HG03575 (cell line): Measurements from ENCODE around the gene SNX33.

ENCODE experiments used
- ATAC-seq: cut with Tn5 transposase; IDR thresholded peaks from one replicate; pipeline ENCODE4 v1.9.1; 2021; ENCODE audit not compliant: unreplicated experiment, insufficient number of reproducible peaks, low FRiP score; ENCODE audit errors: extremely low read depth

The SNX33 gene

DNA sequence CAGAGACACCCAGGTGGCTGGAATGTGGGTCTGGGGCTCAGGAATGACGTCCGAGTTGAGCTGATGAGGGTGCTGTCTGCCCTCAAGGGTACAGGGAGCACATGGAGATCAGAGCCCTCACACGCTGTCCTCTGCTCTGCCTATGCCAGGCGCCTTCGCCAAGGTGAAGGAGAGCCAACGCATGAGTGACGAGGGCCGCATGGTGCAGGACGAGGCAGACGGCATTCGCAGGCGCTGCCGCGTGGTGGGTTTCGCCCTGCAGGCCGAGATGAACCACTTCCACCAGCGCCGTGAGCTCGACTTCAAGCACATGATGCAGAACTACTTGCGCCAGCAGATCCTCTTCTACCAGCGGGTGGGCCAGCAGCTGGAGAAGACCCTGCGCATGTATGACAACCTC lies 9.1 kb downstream of the SNX33 start:
- ATAC-seq = no peak

DNA sequence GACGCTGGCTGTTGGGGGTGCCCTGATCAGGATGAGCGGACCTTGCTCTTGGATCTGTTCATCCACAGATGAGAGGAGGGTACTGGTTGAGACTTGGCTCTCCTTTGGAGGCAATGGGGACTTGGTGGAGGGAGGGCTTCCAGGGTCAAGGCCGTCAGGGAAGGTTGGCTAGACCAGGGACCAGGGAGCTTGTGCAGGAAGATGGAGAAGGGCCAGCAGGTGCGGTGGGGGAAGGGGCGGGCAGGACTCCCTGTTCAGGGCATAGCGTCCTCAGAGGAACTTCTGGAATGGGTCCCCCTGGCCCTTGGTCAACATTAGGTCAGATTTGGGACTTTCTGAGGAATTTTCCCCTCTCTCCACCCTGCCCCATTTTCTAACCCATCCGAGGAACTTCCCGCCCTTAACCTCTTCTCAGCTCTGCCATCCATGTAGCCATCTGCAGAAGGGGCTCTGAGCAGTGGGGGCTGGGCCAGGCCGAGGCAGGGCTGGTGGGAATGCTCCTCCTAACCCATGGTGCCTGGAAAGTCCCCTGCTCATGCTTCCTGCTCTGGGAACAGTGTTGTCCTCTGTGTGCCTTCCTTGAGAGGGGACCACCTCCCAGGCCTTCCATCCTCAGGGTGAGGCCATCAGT lies 11.5 kb downstream of the SNX33 start:
- ATAC-seq = no peak

DNA sequence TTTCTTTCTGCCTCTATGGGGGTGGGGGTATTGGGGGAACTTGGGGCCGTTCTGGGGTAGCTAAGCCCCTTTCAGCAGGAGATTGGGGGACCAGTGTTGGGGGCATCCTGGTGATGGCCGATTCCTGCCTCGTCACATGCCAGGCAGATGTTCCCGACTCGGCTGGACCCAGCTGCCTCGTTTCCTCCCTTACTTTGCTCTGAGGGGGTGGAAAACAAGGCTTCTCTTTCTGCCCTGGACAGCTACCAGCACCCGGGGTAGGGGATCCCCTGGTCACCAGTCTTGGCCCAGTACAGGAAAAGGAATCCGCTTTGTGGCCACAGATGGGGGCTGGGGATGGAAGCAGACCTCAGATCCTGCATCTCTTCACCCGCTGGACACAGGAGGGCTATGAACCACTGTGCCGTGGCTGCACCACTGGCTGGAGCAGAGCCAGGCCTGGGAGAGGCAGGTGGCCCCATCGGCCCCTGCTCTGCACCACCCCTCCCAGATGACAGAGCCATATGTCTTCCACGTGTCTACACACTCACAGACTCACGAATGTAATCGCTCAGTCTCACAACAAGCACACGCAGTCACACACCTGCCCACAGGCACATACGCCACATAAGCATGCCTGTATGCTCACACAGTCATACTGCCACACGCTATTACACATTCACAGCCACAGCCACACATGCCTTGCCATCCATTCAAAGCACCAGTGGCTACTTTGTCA lies 12.4 kb downstream of the SNX33 start:
- ATAC-seq = no peak

DNA sequence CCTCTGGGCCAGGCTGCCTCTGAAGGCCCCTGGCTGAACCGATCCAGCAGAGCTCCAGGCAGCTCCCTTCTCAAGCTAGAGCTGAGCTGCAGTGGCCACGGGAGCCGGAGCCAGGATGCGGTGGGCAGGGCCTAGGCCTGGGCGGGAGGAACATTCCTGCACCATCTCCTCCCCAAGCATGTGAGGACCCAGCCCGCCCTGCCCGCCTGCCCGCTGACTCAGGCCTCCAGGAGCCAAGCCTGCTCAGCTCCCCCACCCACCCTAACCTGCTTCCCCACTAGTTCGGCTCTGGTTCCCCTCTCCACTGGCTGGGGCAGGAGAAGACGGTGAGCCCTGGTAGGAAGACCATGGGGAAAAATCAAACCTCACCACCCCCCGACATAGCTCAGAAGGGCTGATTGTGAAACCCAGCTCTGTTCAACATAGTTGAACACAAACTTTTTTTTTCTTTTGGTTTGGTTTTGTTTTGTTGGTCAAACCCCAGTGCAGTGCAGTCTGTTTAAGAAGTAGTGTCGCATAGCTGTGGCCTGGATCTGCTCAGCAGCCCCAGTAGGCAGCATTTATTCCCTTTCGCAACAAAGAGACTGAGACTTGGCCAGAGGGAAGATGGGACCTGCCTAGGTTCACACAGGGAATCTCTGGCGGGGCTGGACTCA lies 13.5 kb downstream of the SNX33 start:
- ATAC-seq = no peak

DNA sequence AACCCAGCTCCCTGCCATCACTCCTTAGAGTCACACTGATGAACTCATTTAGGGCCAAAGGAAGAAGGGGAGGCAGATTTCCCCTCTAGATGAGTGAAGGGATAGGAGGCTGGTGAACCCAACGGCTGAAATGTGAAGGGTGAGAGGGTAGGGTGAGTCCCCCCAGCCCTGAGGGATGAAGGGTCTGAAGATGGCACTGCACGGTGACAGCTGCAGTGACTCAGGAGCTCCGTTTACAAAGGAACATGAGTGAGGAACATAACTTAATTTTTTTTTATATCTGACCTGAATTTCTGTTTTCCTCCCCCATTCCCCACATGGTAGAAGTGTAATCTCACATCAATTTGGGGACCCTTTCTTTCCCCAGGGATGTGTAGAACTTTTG lies 14.0 kb downstream of the SNX33 start:
- no peak for ATAC-seq

DNA sequence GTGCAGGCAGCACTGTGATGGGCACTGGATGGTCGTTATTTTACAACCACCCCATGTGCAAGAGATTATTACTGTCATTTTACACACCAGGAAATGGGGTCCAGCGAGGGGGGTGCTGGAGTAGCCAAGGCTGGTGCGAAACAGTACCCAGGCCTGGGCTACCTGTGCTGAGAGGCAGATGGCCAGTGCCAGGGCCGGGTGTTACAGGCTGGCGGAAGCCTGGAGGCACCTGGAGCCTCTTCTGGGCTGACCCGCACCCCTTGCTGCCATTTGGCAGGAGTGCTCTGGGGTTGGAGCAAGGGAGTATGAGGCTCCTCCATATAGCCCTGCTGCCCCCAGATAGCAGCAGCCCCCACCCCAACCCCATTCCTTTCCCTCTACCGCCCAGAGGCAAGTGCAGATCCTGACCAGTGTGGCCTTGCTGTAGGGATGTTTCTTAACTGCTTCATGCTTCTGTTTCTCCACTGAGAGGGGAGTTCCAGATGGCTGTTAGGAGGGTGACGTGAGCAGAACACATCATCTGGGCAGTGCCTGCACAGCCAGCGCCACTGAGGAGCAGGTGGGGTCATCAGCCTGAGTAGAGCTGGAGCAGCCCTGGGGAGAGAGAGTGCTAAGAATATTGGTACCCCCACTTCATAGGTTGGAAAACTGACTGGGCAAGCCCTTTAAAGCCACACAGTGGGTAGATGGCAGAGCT lies 15.3 kb downstream of the SNX33 start:
- ATAC-seq = no peak

DNA sequence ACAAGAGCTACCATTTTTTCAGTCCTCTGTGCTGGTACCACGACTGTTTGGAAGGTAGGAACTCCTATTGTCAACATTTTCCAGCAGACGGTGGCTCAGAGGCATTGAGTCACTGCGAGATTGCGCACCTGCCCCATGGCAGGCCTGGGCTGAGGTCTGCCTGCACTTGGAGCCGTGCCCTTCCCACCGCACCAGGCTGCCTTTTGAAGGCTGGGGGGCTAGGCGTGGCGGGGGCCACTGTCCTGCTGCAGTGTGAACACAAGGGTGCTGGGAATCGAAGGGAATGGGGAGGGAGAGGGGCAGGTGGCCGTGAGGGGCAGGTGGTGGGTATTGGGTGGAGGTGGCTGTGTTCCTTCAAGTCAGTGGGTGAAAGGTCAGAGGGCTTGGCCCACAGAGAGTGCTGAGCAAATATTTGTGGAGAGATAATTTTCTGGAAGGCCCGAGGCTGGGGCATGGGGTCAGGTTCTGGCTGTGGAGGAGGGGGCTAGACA lies 16.3 kb downstream of the SNX33 start:
- ATAC-seq = no peak

DNA sequence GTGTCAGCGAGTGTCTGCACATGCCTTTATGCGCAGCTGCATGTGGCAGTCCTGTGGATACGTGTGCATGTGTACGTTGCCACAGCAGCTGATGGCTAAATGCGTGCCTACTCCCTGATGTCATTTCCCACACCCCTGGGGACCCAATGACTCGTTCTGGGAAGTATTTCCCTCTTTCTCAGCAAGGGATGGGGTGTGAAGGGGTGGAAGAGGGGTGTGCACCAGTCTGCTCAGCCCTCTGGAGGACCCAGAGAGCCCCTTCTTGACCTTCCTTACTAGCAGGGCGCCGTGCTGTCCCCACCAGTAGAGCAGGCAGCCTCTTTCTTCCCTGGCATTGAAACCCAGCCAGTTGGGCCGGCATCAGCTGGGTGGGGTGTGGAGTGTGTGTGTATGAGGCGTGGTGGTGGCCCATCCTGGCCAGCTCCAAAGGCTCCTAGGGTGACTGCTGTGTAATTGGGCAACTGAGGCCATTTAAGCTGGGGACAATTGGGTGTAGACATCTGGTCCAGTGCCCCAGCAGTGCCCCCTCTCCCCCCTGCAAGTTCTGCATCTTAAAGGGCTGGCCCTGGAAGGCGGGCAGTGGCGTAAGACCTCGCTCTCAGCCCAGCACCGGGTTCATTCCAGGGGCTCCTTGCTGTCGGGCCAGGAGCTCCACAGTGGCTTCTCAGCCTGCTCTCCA lies 19.2 kb downstream of the SNX33 start:
- no peak for ATAC-seq

DNA sequence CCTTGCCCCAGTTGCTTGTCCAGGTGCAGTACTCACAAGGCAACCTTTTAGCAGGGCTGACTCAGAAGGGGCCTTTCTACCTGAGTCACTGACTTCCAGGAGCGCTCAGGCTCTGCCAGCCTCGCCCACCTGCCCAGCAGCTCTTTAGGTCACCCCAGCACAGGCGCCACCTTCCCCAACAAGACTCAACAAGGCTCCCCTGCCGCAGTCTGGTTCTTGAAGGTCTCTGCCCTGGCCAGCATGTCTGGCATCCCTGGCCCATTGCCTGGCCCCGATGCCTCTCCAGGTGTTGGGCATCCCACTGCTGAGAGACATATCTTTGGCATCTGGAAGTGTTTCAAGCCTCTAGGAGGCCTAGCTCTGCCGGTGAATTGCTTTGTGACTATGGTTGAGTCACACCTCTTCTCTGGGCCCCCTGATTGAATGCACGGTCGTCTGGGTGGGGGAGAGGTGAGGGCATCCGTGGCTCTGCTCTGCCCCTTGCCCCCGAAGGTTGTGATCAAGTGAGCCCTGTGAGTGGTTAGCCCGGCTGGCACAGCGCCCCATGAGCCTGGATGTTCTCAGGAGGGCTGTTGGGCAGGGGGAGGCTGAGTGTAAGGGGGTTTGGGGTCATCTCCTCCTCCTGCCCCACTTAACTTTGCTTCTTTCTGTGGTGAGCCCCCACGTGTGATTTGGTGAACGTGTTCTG lies 21.6 kb downstream of the SNX33 start:
- ATAC-seq = no peak

DNA sequence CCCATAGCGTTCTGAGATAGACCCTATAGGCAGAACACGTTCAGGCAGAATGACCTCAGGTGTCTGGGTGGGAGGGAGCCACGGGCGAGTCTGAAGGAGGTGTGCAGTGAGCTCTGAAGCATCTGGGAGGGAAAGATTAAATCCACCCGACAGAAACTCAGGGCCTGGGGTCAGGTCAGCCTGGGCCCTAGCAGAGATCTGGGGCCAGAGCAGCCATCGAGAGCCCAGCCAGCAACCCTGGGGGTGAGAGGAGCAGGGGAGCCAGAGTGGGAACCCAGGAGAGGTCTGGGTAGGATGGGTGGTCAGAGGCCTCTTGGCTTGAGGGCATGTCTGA lies 22.1 kb downstream of the SNX33 start:
- no peak for ATAC-seq

DNA sequence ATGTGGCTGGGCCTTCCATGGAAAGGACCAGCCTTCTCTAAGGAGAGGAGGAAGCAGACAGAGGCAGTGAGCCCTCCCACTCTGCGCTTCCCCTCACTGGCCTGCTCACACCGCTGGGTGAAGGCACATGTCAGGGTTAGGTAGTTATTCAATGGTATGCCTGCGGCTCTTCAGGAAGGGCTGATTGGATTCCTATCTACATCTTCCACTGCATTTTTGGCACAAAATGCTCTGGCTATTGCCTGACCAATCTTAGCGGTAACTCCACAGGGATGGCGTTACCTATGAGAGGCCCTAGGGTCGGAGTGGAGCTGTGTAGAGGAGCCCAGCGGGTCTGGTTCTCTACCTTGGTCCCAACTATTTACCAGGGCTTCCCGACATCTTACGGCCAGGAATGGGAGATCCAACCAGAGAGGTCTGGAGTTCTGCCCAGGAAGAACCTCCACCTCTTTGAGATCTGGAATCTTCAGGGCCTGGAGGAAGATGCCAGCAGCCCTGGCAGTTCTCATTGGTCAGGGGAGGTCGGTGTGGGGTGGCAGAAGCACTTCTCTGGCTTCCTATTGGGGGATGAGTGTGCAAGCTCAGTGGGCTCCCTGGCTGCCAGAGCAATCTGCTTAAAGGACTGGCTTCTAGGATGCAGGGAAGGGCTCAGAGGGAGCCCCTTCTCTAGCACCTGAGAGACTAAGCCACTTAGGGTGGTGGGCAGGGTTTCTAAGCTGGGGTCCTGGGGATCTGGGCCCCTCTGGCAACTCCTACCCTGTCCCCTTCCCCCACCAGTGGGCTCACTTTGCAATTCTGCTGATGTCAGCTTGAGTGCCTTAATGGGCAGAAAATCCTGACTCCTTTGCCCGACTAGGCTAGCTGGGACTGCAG lies 24.3 kb downstream of the SNX33 start:
- ATAC-seq = no peak

DNA sequence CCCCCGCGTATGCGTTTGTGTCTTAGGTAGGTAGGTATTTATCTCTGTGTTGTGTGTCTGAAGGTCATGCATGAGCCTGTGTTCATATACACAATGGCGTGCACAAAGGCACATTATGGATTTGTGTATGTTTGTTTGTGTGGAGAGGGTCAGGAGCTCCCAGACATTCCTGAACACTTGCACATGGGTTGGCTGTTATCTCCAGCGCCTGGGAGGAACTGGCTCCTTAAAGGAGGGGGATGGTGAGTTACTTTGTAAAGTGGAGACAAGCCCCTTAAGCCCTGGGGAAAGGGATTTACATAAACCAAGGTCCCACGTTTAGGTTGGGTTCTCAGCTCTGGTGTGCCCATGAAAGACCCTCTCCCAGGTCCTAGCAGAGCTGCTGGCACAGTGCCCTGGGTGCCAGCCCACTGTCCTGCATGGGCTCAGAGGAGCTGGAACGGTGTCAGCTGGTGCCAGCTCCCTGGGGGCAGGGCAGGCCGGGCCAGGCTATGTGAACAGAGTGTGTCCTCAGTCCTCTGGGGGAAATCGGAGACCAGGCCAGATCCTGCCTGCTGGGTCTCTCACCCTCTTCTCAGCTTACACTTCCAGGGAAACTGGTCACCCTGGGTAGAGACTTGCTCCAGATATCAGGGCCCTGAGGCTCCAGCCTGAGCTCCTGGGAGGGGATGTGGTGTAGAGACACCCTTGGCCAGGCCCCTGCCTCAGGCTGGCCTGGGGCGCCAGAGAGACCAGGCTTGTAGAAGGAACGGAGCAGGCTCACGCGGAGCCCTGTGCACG lies 25.1 kb downstream of the SNX33 start:
- no peak for ATAC-seq

DNA sequence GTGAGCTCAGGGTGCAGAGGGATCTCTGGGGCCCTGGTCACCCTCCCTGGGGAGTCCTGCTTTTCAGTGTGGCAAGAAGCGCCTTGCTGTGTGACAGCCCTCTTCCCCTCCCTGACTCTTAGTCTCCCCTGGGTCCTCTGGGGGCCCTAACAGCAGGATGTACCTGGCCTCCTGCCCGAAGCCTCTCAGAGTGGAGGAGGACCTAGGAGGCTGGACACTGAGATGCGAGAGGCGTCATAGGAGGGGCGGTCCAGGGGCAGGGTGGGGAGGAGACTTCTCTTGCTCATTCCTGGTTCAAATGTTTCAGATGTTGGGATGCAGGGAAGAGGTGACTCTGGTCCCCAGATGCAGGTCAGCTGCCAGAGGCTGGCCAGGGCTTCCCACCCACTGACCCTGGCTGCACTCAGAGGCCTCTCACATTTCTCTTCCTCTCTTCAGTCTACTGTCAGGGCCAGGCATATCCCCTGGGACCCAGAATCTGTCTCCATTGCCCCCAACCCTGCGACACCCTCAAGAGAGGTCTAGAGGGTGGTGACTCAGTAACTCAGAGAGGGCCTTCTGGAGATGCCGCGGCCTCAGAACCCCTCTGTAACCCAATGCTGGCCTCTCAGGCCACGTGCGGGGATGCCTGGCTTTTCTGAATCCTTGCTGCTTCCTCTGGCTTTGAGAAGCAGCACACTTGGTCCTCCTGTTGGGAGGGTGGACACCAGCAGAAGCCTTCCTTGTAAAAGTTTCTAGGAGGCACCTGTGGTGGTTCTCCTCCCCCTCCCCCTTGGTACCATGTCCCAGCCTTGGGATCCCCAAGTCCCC lies 25.9 kb downstream of the SNX33 start:
- no peak for ATAC-seq

DNA sequence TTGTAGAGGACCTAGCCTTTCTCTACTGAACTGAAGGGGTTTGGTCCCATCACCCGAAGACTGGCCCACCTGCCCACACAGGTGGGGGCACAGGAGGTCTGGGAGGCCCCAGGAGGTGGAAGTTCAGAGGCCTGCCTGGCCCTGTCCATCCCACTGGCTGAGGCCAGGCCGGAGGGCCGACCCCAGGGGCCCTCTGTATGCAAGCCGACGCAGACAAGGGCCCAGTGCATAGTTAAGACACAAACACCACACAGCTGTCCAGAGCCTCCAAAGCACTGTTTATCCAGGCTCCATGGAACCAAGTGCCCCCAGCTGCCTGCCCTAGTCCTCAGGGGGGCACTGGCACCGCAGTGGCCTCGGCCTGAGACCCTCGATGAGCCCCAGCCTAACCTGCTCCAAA lies 26.7 kb downstream of the SNX33 start:
- ATAC-seq = no peak

DNA sequence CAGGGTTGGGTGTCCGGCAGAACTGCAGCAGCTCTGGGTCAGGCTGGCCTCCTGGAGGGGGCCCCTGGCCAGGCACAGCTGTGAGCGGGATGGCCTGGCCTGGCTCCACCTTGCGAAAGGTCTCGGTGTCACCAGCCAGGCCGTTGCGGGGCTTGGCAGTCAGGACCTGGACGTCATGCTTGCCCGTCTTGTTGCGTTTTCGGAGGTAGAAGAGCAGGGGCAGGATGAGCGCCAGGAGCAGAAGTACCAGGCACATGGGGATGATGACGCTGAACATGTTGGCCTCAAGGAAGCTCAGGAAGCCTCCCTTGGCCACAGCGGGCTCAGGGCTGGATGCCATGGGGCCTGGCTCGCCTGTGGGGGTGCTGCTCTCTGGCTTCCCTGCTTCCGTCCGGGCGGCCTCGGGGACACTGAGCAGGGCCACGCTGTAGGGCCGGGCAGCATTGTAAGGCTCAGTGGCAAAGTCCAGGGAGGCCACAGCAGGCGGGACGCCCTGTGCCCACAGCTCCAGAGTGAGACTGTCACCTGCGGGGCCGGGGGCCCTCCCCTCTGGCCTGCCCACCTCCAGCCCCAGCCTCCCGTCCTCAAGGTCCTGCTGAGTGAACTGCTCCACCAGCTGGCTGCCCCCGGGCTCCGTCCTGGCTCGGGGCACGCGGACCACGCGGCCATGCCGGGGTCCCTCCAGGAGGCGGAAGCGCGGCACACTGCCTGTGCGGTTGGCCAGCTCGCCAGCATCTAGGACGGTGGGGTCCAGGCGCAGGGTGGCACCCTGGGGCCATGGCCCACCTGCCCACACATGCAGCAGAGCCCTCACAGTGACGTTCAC lies 28.1 kb downstream of the SNX33 start:
- ATAC-seq = no peak
